Stimulated activated naive CD8-positive, alpha-beta T cell treated with anti-CD3 and anti-CD28 coated beads, Interleukin-15, amount 100 ng/mL, for 72 hours (primary cell): ENCODE data around the gene TLE5.
"Not testable (repeated sequence)": the region's sequence is repeated elsewhere in the genome, so short reads cannot be mapped to it uniquely, and the experiment has no call there.

Experiments
- ATAC-seq: fragments of 150-1000 bp; cut with Tn5 transposase; 2 replicates; pipeline ENCODE4 v1.10.0; 2021; ENCODE audit warnings: mild to moderate bottlenecking, moderate library complexity
- DNase-seq, 2 donors: peaks; one replicate each; pipeline ENCODE4 v3.0.0; 2021 to 2022
- H3K27ac Mint-ChIP-seq, 2 donors: one replicate each; pipeline ENCODE4 v1.8.0; 2022; ENCODE audit warnings: mild to moderate bottlenecking in 2 of 2, mixed read lengths in 2 of 2, moderate library complexity in 2 of 2
- H3K27me3 Mint-ChIP-seq: one replicate; pipeline ENCODE4 v1.8.0; 2022; ENCODE audit warnings: mixed read lengths
- H3K4me1 Mint-ChIP-seq: one replicate; pipeline ENCODE4 v1.8.0; 2022; ENCODE audit warnings: mild to moderate bottlenecking, mixed read lengths
- H3K4me3 Mint-ChIP-seq, 2 donors: one replicate each; pipeline ENCODE4 v1.8.0; 2022; ENCODE audit warnings: mild to moderate bottlenecking in 2 of 2, mixed read lengths in 2 of 2, moderate library complexity in 1 of 2
- H3K9me3 Mint-ChIP-seq, 2 donors: one replicate each; pipeline ENCODE4 v1.8.0; 2022; ENCODE audit warnings: mixed read lengths in 2 of 2

Gene TLE5

DNA sequence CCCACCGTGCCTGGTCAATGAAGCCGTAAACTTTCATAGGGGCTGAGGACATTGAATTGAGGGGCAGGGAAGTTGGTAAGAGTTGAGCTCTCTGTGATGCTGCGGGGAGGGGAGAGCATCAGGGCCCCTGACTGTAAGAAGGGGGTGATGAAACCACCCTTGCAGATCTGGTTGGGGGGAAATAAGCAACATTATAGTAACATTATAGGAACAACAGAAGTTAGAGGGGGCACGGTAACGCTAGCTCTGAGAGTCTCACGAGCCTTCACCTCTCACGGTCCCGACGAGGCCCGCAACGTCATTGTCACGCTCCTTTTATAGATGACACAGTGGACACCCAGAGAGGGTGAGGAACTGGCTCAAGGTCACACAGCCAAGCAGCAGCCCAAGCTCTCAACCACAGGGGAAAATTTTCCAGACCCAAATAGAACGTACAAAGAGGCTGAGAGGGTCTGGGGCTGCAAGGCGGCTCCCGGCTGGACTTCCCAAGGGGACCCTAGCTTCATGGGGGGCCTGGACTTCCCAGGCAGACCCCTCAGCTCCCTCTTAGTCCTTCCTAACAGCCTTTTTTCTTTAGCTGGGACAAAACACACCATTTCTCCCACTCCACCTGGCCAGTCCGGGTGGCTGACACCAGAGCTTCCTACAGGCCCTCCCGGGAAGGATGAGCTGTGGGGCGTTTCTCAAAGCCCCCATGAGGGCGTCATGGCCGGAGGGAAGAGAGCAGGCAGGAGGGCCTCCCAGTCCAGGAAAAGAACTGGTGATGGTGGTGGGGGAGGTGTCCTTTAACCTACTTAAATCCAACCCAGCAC, 4.1 kb downstream of the TLE5 start:
- Mint-ChIP-seq H3K4me3 (no peak overlapping the region), H3K27ac (peak overlapping the region in 1 of 2 donors; percentile 4), H3K27me3 (no peaks in the 10 kb centered on the region), H3K4me1 (peaks cover 78% of the 10 kb centered on the region), H3K9me3 (no peaks in the 10 kb centered on the region)
- DNase-seq (no peak), ATAC-seq (no peak)

DNA sequence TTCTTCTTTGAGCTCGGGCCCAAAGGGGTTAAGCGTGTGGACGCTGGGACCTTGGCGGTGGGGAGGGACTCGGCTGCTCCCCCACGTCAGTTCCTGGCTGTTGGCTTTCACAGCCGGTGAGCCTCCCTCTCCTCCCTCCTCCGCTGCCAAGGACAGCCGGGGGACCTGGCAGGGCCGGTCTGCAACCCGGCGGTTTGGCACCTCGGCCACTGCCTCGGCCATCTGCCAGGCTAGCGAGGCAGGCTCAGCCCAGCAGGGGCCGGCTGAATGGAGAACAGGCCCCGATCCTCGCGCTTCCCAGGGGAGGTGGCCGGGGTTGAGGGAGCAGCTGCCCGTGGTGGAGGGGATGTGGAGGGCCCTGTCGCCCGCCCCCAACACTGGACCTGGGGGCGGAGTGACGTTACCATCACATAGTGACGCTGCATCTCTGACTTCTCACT, 5.0 kb downstream of the TLE5 start:
- Mint-ChIP-seq H3K9me3 (no peaks in the 10 kb centered on the region), H3K27me3 (no peaks in the 10 kb centered on the region), H3K27ac (no peak overlapping the region), H3K4me1 (peaks cover 80% of the 10 kb centered on the region), H3K4me3 (no peak overlapping the region)
- ATAC-seq: no peak
- DNase-seq: no peak

DNA sequence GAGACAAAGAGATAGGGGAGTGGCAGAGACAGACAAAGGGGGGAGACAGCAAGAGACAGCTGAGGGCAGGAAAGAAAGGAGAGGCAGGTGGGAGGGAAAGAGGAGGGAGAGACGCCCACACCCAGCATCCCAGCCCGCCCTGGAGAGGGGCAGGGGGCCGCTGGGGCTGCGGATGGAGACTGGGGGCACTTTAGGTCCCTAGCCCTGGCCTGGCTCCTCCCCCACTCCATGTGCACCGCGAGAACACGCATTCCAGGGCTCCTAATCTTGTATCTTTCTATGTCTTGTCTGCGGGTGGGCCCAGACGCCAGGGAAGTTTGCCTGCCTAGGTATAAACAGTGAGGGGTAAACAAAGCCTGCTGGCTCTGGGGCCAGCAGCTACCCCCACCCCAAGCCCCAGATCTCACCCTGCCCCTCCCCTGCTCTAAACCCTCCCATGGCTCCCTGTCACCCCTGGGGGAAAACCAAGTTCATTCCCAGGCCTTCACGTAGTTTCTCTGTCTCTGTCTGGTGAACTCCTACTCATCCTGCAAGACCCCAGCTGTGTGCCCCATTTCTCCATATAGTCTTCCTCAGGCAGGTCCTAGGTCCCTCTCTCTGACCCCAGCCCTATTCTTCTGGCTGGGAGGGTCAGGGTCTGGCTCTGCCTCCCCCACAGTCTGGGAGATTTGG, 5.7 kb downstream of the TLE5 start:
- peaks cover 80% of the 10 kb centered on the region for H3K4me1 Mint-ChIP-seq
- H3K27ac Mint-ChIP-seq: no peak overlapping the region
- H3K4me3 Mint-ChIP-seq: no peak overlapping the region
- DNase-seq: no peak
- no peak for ATAC-seq
- no peaks in the 10 kb centered on the region for H3K27me3 Mint-ChIP-seq
- no peaks in the 10 kb centered on the region for H3K9me3 Mint-ChIP-seq

DNA sequence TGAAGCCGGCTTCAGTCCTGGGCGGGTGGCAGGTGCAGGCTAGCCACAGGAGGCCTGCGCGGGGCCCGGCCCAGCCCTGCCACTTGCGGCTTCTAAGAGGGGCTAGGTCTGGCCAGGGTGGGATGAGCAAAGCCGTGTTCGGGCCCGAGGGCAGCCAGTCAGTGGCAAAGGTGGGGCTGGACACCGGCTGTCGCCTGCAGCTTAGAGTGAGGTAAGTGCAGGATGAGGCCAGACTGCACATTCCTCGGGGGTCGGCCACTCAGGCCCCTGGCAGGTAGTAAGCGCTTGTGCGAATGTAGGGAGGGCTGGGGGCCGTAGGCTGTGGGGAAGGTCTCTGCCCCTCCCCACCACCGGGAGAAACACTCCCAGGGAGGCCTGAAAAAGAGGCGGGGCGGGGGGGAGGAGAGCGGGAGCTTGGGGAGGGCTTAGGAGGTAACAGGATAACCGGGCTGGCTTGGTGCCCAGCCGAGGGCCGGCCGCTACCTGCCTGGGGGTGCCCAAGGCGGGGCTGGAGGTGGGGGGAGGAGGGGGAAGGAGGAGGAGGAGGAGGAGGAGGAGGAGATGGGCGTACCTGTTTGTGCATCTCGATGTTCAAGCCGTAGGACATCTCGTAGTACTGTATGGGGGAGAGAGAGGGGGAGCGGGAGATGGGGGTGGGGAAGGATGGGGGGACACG, 6.4 kb downstream of the TLE5 start:
- Mint-ChIP-seq H3K27me3 (no peaks in the 10 kb centered on the region), H3K9me3 (no peaks in the 10 kb centered on the region), H3K4me1 (peaks cover 79% of the 10 kb centered on the region), H3K4me3 (no peak overlapping the region), H3K27ac (peak overlapping the region in 1 of 2 donors; percentile 71)
- DNase-seq (no peak), ATAC-seq (no peak)

DNA sequence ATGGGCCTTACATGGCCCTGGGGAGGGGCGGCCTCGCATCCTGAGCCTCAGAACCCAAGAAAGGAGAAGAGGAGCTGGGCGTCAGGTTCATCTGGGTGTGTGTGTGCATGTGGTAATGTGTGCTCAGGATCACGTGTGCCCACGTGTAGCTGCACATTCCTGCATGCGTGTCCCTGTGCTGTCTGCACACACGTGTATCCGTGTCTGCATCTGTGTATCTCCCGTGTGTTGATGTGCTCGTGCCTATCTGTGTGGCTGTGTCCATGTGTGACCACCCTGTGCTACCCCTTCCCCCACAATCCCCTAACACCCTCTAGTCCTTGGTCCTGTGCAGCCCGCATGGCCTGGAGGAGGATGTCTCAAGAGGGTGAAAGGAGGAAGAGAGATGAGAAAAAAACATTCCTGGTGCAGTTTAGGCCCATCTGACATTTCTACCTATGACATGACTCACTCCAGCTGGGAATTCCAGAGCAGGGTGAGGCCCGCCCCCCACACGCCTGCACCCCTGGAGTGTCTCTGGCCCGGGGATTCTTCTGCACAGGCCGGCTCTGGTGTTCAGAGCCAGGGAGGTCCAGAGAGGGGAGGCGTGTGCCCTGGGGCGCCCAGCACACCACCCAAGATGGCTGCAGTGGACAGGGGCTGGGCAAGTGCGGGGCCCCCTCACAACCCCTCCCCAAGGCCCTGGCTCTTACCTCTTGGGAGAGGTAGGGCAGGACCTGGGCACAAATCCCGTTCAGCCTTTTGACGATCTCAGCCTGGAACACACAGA, 7.1 kb downstream of the TLE5 start:
- H3K9me3 Mint-ChIP-seq: no peaks in the 10 kb centered on the region
- no peak overlapping the region for H3K4me3 Mint-ChIP-seq
- ATAC-seq: peak; percentile 32

DNA sequence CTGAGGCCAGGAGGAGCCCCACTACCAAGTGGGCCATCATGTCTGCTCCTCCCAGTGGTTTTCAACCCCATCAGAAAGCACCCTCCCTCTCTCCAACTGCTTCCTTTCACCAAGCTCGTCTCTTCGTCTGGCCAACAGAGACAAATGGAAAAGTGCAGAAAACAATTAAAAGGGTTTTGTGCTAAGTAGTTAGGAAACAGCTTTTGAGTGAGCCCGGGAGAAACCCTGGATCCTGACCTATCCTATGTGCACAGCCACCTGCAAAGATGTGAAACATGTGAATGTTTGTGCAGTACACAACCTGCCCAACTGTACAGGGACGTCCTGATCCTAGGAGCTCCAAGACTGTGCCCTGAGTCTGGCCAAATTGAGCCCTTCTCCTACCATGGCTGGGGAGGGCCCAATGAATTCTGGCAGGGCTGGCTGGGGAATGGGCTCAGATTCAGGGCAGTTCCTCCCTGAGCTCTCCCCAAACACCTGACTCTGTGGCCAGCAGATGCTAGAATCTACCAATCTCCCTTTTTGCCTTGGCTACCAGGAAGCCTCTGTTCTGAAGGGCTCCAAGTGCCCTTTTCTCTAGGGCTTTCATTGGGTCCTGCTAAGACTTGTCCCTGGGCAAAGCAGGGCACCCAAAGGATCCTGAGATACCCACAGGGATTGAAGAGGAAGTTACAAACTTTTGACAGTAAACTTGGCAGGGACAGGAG, 7.9 kb downstream of the TLE5 start:
- Mint-ChIP-seq H3K27ac (no peak overlapping the region), H3K27me3 (no peaks in the 10 kb centered on the region), H3K4me1 (peaks cover 67% of the 10 kb centered on the region), H3K9me3 (no peaks in the 10 kb centered on the region), H3K4me3 (no peak overlapping the region)
- ATAC-seq (no peak), DNase-seq (no peak)

More for the DNA sequence above, 7.1 kb downstream of the TLE5 start:
- Mint-ChIP-seq H3K4me1 (peaks cover 73% of the 10 kb centered on the region), H3K27me3 (no peaks in the 10 kb centered on the region), H3K27ac (no peak overlapping the region)
- DNase-seq: no peak

DNA sequence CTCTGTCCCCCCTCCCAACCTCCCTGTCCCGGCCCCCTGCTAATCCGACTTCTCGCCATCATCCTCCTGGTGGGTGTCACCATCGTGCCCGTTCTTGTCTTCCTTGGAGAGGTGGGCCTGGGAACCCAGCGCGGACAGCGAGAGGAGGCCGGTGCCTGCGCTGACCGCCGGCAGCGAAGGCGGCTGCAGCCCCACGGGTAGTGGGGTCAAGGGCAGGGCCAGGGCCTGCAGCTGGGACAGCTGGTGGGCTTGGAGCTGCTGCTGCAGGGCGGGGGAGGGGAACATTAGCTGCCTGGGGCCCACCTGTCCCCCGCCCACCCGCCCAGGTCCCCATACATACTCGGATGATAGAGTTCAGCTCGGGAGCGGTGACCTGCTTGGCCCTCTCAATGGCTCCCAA, 8.5 kb downstream of the TLE5 start:
- peaks cover 69% of the 10 kb centered on the region for H3K4me1 Mint-ChIP-seq
- no peaks in the 10 kb centered on the region for H3K27me3 Mint-ChIP-seq
- H3K4me3 Mint-ChIP-seq: no peak overlapping the region
- no peak for DNase-seq
- ATAC-seq: no peak
- H3K27ac Mint-ChIP-seq: no peak overlapping the region
- no peaks in the 10 kb centered on the region for H3K9me3 Mint-ChIP-seq

DNA sequence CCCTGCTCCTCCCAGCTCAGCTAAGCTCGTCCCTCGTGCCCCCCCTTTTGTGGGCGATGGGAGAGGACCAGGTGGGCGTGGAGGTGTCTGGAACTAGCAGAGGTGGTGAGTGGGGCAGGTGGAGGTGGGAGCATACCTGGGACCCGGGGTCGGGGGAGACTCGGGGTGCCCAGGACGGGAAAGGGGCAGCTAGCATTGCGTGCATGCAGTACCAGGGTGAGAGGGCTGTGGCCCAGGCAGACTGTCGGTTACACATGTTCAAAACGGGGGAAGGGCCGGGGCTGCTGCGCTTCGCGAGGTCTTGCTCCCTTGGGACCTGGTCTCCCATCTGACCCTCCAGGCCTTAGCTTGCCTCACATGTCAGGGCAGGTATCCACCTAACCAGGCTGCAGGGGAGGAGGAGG, 9.1 kb downstream of the TLE5 start:
- Mint-ChIP-seq H3K9me3 (no peaks in the 10 kb centered on the region), H3K27me3 (no peaks in the 10 kb centered on the region), H3K4me3 (no peak overlapping the region), H3K27ac (no peak overlapping the region), H3K4me1 (peaks cover 64% of the 10 kb centered on the region)
- DNase-seq: no peak
- peak; percentile 19 for ATAC-seq

DNA sequence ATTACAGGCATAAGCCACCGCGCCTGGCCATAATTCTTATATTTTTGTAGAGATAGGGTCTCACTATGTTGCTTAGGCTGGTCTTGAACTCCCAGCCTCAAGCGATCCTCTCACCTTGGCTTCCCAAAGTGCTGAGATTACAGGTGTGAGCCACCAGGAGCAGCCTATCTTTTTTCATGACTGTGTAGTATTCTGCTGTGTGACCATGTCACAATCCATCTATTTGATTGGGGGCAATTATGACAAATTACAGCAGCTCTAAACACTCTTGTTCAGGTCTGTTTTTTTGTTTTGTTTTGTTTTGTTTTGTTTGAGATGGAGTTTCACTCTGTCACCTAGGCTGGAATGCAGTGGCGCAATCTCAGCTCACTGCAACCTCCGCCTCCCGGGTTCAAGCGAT, 12.3 kb downstream of the TLE5 start:
- H3K27me3 Mint-ChIP-seq, H3K27ac Mint-ChIP-seq, DNase-seq, ATAC-seq, H3K9me3 Mint-ChIP-seq, H3K4me3 Mint-ChIP-seq: not testable (repeated sequence)
- peaks cover 40% of the 10 kb centered on the region for H3K4me1 Mint-ChIP-seq

DNA sequence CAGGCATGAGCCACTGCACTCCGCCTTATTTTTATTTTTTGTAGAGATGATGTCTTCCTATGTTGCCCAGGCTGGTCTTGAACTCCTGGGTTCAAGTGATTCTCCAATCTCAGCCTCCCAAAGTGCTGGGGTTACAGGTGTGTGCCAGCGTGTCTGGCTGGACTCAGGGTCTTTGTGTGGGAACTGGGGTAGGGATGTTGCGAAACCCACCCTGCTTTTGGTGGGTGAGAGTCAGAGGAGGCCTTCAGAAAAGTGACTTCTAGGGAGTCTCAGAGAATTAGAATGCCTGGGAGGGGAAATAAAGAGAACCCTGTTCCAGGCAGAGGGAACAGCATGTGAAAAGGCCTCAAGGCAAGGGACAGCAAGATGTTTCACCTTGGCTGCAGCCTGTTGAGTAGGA, 13.2 kb downstream of the TLE5 start:
- no peak overlapping the region for H3K4me3 Mint-ChIP-seq

DNA sequence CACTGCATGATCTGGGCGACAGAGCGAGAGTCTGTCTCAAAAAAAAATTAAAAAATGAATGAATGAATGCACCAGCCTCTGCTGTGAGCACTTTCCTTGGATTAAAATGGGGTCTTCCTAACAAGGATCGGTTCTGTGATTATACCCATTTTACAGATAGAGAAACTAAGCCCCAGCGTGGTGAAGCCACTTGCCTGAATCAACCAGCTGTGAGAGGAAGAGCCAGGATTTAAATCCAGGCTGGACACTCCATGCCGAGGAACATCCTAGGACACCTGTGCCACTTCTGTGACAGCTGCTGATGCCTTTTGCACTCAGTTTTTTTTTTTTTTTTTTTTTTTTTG, 14.1 kb downstream of the TLE5 start:
- Mint-ChIP-seq H3K27ac (no peak overlapping the region), H3K27me3 (peaks cover 9% of the 10 kb centered on the region), H3K9me3 (no peaks in the 10 kb centered on the region), H3K4me1 (peaks cover 21% of the 10 kb centered on the region), H3K4me3 (peak overlapping the region in 1 of 2 donors; percentile 90)
- ATAC-seq: no peak
- no peak for DNase-seq

More for the DNA sequence above, 13.2 kb downstream of the TLE5 start:
- no peak overlapping the region for H3K27ac Mint-ChIP-seq
- H3K4me1 Mint-ChIP-seq: peaks cover 31% of the 10 kb centered on the region
- peaks cover 9% of the 10 kb centered on the region for H3K27me3 Mint-ChIP-seq
- H3K9me3 Mint-ChIP-seq: no peaks in the 10 kb centered on the region
- DNase-seq: no peak
- ATAC-seq: no peak

DNA sequence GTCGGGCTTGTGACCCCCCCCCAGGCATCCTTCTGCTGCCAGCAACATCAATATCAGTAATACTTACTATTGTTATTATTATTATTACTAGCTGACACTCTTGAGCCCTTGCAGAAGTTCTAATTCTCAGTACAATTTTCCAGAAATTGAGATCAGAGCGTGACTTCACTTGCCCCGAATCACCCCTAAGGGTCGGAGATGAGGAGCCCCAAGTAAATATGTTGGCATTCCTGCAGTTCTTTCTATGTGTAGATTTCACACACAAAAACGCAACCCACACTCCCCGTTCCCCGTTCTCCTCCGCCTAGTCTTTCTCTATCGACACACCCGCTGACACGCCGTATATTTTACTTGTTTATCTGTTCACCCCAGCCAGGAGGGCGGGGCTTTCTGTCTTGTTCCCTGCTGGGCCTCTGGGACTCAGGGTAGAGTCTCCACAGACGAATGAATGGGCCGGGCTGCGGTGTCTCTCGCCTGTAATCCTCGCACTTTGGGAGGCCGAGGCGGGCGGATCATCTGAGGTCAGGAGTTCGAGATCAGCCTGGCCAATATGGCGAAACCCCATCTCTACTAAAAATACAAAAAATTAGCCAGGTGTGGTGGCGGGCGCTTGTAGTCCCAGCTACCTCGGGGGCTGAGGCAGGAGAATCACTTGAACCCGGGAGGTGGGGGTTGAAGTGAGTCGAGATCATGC, 14.7 kb downstream of the TLE5 start:
- H3K9me3 Mint-ChIP-seq: no peaks in the 10 kb centered on the region
- peak; percentile 45 to 55 for DNase-seq
- H3K4me3 Mint-ChIP-seq: peak overlapping the region; percentile 72 to 90

DNA sequence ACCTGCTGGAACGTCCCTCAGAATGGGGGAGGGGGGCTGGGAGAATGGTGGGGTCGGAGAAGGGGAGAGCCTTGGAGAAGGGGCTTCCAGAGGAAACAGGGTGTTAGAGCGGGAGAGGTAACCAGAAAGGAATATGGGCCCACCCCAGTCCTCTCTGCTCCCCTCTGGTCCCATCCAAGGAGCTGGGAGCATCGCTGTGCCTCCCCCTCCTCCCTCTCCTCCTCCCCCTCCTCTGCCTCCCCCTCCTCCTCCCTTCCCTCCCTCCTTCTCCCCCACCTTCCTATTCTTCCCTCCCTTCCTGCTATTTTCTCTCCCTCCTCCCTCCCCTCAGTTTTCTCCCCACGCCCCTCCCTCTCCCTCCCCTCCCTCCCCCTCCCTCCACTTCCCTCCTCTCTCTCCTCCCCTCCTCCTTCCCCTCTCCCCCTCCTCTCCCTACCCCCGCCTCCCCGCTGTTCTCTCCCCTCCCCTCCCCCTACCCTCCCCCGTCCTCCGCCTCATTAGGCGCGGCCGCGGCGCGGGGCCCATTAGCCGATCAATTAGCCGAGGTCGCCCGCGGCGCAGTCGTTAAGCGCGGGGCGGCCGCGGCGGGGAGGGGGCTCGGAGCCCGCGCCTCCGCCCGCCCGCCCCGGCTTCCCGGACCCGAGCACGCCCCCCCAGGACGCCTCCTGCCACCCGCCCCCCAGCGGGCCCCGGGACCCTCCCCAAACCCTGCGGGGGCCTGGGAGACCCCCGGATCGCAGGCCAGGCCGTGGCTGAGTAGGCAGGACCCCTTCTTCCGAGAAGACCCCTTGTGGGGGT, 15.4 kb downstream of the TLE5 start:
- Mint-ChIP-seq H3K4me1 (peaks cover 21% of the 10 kb centered on the region), H3K27me3 (peaks cover 9% of the 10 kb centered on the region), H3K27ac (no peak overlapping the region), H3K4me3 (peak overlapping the region; percentile 72 to 90), H3K9me3 (no peaks in the 10 kb centered on the region)
- no peak for DNase-seq
- no peak for ATAC-seq

More for the DNA sequence above, 14.7 kb downstream of the TLE5 start:
- Mint-ChIP-seq H3K4me1 (peaks cover 18% of the 10 kb centered on the region), H3K27ac (peak overlapping the region in 1 of 2 donors; percentile 58), H3K27me3 (peaks cover 9% of the 10 kb centered on the region)
- ATAC-seq: peak; percentile 72
